GM18505 (cell line): ENCODE data around the gene UNC13C.
A peak's percentile ranks its signal among the peaks of the same experiment; 100 is the strongest.

Experiments used
- ATAC-seq: cut with Tn5 transposase; IDR thresholded peaks from one replicate; pipeline ENCODE4 v1.9.1; 2021; ENCODE audit not compliant: unreplicated experiment
- POLR2A ChIP-seq: IDR thresholded peaks from 4 replicates; pipeline ENCODE4 v1.6.1; 2011; ENCODE audit warnings: borderline replicate concordance; ENCODE audit not compliant: insufficient read depth, insufficient read length; ENCODE audit errors: extremely low read depth

UNC13C gene

GRCh38 chr15:54273928-54274327, 295.7 kb downstream of the UNC13C start:
- no peak for TF ChIP-seq POLR2A
- no peak for ATAC-seq

GRCh38 chr15:54277834-54278233, 299.6 kb downstream of the UNC13C start:
- TF ChIP-seq POLR2A = no peak
- no peak for ATAC-seq

GRCh38 chr15:54280726-54281125, 302.5 kb downstream of the UNC13C start:
- ATAC-seq = no peak
- TF ChIP-seq POLR2A = no peak

GRCh38 chr15:54282228-54282836, 304.1 kb downstream of the UNC13C start:
- TF ChIP-seq POLR2A = no peak
- ATAC-seq = no peak

GRCh38 chr15:54288049-54288448, 309.8 kb downstream of the UNC13C start:
- TF ChIP-seq POLR2A = no peak
- no peak for ATAC-seq

- no peak for TF ChIP-seq POLR2A
- ATAC-seq = peak; percentile 61
These were observed 311.4 kb downstream of the UNC13C start for GRCh38 chr15:54289590-54290136.

GRCh38 chr15:54298396-54298795, 320.2 kb downstream of the UNC13C start:
- no peak for TF ChIP-seq POLR2A
- ATAC-seq = no peak

GRCh38 chr15:54304321-54304720, 326.1 kb downstream of the UNC13C start:
- ATAC-seq = no peak
- no peak for TF ChIP-seq POLR2A

GRCh38 chr15:54305138-54305537, 326.9 kb downstream of the UNC13C start:
- TF ChIP-seq POLR2A = no peak
- no peak for ATAC-seq

- ATAC-seq = no peak
- TF ChIP-seq POLR2A = no peak
These were observed 329.1 kb downstream of the UNC13C start for GRCh38 chr15:54307252-54307902.

GRCh38 chr15:54307926-54308325, 329.7 kb downstream of the UNC13C start:
- no peak for TF ChIP-seq POLR2A
- ATAC-seq = no peak

- TF ChIP-seq POLR2A = no peak
- no peak for ATAC-seq
These were observed 334.3 kb downstream of the UNC13C start for GRCh38 chr15:54312528-54312927.

- no peak for TF ChIP-seq POLR2A
- no peak for ATAC-seq
These were observed 343.2 kb downstream of the UNC13C start for GRCh38 chr15:54321426-54321825.

GRCh38 chr15:54322341-54322740, 344.1 kb downstream of the UNC13C start:
- ATAC-seq = no peak
- no peak for TF ChIP-seq POLR2A
